ELR (cell line): ENCODE data around the gene FIBCD1.

ENCODE experiments used
- DNase-seq: peaks from one replicate; pipeline ENCODE4 v3.0.0-alpha.2; 2015; ENCODE audit warnings: low read depth

The FIBCD1 gene

DNA sequence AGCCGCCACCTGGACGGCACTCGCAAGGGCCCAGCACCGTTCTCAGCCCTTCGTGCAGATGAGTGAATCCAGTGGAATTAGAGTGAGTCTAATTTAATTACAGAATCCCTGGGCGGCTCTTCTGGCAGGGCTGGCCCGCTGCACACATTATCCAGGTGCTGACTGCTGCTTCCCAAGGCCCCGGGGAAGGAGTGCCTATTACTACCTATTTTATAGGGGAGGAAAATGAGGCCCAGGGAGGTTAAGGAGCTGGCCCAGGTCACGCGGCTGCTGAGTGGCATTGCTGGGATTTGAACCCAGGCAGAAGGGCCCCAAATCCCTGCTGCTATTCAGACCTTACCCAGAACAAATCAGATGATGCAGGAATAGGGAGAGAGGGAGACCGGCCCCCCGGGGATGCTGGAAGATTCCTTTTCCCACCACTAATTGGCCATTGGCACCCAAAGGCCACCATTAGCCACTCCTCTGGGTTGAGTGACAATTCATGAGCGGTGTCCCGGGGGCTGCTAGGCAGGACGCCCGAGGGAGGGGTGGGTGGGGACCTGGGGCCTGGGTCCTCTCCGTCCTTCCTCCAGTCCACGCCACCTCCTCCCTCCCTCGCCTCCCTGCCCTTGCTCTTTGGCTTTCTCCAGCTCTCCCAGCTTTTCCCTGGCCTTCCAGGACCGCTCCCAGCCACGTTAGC, 32.2 kb downstream of the FIBCD1 start:
- DNase-seq: no peak

DNA sequence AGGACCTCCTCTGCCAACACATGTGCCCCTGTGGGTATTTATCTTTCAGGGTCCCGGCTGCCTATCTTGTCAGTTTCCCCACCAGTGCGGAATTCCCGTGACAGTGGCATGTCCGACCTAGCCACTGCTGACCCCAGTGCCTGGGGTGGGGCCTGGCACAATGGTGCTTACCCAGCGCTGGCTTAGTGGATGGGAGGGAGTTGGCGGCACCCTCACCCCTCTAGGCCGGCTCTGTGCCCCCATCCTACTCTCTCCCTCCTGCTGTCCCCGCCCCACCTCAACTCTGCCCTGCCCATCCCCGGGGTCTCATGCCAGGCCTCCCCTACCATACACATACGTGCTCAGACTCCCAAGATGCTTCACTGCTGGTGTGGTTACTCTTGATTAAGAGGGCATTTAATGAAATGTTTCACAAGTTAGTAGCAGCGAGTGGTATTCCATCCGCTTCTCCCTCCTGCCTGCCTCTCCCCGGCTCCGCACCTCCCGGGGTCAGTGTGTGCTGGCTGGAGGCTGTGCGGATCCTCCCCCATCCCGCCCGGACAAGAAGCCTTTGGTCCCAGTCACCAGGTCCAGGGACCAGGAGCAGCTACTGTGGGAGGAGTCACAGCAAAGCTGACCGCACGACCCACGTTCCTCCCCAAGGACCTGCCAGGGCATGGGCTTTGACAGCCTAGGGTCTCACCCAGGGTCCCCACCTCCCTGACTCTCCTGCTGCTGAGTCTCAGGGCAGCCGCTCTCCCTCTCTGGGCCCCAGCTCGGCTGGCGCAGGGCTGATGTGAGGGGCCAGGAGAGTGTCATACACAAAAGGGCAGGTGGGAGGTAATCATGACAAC, 32.9 kb downstream of the FIBCD1 start:
- DNase-seq: no peak

DNA sequence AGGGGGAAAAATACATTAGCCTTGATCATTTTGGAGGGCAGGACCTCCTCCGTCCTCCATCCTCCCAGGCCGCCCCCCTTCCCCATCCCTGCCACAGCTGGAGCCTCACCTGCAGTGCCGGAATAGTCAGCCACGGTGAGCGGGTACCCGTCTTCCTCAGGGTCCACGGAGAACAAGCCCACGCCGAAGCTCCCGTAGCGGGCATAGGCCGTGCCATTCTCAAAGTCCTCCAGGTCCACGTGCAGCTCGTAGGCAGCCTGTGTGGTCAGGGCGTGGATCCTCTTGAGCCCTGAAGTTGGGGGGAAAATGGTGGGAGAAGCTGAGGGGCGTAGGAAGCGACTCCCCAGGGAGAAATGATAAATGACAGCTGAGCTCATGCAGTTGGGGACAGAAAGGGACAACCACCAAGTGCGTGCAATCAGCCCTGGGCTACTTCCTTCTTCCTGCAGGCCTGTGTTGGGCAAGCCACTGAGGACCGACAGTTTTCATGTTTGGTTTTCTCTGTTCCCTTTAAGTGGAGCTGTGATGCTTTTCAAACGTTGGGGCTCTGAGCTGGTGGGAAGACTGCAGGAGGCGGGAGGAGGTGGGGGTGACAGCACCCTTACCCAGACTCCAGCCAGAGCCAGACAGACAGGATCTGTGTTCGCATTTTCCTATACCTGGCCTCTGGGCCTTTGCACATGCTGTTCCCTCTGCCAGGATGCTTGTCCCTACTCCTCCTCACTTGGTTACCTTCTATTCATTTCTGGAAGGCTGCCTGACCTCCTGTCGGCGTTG, 33.7 kb downstream of the FIBCD1 start:
- no peak for DNase-seq

DNA sequence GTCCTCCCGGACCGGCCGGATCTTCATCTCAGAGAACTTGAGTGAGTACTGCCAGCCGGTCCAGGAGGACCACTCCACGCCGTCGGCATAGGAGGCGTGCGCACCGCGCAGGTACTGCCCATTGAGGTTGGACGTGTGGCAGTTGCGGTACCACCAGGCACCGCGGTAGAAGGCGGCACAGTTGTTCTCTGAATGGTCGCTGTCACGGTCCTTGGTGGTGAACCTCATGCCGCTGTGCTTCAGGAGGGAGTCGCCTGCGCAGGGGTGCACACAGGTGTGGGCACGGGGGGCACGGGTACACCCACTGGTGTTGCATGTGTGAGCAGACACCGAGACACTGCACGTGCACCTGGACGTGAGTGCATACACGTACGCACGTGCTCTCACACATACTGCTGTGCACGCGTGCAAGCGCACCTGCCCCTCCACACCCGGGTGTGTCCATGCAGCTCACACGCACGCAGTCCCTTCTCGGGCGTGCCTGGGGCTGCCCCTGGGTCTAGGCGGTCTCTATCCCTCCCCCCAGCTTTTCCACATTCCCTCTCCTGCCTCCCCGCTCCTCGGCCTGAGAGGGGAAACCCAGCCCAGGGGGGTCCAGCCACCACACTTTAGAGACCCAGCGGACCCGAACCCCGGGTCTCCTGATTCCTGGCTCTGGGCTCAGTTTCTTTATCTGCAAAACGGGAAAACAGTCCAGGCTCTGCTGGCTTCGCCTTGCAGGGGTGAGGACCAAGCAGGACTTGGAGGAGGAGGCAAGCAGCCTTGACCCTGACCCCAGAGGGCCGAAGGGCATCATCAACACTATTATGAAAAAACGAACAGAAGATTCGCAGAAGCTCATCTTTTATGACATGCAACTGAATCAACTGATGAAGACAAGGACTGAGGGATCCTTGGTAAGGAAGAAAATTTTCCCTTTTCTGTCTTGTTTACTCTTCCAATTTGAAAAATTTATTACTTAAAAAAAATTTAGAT, 34.7 kb downstream of the FIBCD1 start:
- no peak for DNase-seq

DNA sequence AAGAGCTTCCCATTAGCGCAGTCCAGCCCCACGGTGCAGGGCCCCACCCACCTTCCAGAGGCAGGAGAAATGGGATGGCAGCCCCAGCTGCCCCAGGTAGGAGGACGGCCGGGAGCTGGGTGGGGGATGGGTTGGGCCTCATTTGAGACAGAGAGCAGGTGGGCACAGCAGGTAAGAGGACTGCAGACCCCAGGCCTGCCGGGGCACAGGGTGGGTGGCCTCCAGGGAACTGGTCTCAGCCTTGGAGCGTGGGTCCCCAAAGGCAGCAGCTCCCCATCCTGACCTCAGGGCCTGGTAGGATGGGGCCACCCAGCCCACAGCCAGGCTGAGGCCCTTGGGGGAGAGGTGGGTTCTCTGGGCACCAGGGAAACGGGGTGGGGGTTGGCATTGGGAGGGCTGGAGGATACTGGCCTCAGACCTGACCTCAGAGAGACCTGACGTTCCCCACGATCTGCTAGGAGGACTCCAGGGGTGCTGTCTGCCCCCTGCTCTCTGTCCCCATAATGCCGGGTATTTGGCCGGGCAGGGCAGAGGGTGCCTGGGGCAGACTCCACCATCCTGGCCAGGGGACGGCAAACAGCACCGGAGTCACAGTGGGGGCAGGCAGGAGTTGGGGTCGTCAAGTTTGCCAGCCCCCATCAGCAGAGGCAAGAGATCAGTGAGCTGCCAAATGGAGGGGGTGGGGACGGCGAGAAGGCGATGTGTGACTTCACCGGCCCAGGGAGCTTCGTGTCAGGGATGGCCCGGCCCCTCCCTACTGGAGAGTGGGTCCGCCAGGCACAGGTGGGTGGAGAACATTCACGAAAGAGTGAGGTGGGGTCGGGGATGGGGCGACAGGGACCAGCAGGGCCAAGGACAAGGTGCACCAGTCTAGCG, 35.6 kb downstream of the FIBCD1 start:
- no peak for DNase-seq

DNA sequence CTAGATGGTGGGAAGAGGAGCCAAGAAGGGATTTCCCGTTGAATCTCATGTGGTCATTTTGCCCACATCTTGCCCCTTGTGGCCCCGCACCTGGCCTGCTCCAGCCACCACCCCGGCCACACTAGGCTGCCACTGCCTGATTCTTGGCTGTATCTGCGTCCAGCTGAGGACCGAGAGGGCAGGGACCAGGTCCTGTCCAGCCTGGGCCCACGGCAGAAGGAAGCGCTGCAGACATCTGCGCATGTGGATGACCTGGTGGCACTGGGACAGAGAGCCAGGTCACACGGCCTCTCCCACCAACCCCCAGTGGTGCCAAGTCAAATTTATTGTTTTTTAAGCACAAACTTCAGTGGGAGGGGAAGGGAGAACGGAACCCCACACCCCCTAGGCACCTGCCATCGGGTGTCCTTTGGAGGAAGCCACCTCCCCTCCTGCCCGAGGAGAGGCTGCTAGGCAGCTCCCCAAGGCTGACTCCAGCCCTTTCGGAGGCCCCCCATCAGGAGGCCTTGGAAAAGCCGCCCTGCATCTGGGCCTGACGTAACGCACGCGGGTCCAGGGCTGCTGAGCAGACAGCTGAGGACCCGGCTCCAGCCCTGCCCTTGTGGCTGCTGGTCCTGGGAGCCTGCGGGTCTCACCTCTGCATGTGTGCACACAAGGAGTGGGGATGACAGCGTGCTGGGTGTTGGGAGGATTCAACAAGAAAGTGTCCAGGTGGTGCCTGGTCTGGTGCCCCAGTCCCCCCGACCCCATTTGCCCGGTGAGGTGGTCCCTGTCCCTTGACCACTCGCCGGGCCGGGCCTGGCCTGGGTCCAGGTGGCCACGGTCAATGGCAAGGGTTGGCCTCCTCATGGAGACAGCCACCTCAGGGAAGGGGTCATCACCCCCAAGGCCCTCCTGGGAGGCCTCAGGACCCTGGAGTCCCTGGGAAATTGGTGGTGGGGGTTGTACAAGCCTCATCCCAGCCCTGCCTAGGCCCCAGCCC, 36.6 kb downstream of the FIBCD1 start:
- no peak for DNase-seq

DNA sequence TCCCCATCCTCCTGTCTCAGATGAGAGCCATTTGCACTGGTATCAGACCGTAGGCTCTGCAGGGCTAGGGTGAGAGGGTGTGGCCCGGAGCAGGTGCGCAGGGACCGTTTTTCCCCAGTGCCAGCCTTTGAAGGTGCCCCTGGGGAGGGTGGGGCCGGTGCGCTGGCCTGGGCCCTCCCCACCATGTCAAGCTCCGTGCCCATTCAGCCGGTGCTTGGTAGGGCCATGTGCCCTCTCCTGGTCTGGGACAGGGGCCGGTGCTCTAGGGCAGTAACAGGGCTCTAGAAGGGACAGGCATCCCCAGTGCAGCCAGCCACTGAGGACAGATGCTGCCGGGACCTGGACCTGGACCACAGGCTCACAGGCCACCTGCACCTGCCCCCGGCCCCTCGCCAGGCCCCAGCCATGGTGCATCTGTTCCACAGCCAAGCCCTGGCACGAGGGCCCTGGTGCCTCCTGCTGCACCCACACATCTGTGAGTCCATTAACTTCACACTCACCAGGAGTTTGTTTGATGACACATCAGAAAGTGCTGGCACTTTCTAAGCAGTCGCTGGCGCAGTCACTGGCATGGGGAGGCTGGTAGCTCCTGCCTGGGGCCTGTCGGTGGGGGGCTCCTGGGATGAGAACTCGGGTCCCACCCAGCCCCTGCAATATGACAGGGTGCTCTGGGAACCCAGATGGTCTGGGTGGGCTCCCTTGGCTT, 37.4 kb downstream of the FIBCD1 start:
- peak; percentile 17 for DNase-seq

DNA sequence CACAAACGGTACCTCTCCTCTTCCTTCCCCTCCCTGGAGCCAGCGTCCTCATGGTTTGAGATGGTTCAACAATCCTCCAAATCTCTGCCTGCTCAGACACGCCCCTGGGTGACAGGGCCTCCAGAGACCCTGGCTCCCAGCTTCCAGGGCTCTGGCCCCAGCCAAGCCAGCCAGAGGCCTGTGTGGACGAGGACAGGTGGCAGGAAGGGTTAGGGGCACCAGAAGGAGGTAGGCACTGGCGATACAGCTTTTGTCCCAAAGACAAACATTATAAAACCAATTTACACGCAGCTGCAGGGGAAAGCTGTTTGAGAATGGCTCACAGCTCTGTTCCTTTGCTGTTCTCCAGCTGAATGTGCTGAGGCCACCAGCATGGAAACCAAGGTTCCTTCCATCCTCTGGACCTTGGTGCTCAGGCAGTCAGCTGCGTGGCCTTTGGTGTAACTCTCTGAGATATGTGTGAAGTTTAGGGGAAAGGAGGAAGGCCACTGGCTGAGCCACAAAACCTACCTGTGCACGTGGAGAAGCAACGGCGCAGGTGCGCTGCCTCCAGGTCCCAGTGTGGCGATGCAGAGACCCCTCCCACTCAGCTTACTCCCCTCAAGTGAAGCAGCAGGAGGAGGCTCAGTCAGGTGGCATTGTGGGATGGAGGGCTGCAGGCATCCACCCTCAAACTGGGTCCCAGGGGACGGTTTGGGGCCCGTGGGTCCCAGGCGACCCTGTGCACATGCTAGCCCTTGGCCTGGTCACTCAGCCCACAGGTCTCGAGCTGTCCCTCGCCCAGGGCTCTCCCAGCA, 38.1 kb downstream of the FIBCD1 start:
- no peak for DNase-seq

DNA sequence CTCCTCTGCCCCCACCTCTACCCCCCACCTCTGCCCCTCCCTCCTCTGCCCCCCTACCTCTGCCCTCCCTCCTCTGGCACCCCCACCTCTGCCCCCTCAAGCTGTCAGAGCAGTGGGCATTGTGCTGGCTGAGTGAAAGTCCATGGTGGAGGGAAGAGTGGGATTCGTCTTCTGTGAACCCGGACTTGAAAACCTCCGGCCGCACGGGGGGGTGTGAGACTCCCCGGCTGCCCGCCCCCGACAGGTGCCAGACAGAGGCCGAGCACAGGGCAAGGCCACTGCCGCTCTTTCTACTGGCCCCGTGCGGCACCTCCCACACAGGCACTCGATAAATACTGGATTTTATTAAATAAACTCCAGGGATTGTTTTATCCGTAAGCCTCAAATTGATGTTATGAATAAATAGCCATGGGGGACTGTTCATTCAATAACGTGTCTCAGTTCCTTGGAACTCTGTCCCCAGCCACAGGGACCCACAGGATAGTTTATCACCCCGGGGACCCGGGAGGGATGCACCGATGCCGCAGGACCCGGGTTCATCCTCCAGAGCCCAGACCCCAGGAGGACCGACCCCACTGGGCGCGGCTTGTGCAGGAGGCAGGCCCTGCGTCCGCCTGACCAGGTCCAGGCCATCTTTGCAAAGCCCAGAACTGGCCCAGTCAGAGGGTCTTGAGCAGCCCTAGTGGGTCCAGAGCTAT, 39.8 kb downstream of the FIBCD1 start:
- no peak for DNase-seq

DNA sequence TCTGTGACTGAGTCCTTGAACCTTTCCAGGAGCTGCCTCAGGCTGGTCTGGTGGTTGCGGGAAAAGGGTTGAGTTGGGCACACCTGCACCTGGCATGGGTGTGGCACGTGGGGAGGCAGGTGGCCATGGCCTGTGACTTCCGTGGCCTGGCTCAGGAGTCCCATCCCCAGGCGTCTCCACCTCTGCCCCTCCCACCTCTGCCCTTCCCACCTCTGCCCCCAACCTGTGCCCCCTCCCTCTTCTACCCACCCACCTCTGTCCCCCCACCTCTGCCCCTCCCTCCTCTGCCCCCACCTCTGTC, 40.5 kb downstream of the FIBCD1 start:
- DNase-seq: no peak

DNA sequence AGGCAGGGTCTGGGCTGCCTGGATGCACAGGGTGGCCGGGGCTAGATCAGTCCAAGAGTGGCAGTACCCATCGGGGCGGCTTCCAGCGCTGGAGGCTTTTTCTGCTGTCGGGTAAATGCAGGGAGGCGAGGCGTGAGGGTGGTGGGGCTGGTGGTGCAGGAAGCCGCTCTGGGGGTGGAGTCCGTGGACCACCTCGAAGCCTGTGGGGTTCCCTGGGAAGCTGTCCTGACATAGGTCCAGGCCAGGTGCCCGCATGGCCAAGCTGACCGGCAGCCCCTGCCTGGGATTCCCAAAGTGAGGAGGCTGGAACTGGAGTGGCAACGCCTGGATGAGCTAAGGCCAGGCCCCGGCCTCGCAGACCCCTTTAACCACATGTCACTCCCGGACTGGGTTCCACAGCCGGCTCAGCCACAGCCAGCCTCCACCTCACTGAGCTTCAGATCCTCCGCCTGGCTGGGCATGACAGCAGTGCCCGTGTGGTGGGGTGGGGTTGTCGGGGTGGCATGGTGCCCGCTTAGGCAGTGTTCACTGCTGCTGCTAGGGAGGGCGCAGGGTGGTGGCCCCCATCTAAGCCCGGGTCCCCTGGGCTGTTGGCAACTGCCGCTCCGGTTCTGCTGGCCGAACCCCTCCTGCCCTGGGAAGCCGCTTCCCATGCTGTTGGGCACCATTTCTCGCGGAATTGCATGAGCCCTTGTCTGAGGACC, 41.0 kb downstream of the FIBCD1 start:
- DNase-seq: no peak

DNA sequence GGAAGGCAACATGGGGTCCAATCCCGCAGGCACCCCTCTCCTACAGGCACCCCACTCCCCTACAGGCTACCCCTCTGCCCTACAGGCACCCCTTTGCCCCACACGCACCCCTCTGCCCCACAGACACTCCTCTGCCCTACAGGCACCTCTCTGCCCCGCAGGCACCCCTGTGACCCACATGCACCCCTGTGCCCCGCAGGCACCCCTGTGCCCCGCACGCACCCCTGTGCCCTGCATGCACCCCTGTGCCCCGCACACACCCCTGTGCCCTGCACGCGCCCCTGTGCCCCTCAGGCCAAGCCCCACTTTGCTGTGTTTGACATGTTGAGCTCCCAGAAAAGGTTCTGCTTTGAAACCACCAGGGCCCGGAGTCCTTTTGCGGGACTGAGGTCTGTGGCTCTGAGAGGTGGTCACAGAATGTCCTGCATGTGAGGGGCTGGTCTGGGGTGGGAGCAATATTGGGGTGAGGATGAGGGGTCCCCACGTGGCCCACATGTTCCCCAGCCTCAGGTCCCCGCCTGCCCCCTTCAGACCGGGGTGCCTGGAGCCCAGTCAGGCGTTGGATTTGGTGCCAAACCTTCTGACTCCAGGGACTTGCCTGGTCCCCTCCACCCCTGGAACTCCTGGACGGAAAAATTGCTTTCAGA, 41.8 kb downstream of the FIBCD1 start:
- DNase-seq: no peak

DNA sequence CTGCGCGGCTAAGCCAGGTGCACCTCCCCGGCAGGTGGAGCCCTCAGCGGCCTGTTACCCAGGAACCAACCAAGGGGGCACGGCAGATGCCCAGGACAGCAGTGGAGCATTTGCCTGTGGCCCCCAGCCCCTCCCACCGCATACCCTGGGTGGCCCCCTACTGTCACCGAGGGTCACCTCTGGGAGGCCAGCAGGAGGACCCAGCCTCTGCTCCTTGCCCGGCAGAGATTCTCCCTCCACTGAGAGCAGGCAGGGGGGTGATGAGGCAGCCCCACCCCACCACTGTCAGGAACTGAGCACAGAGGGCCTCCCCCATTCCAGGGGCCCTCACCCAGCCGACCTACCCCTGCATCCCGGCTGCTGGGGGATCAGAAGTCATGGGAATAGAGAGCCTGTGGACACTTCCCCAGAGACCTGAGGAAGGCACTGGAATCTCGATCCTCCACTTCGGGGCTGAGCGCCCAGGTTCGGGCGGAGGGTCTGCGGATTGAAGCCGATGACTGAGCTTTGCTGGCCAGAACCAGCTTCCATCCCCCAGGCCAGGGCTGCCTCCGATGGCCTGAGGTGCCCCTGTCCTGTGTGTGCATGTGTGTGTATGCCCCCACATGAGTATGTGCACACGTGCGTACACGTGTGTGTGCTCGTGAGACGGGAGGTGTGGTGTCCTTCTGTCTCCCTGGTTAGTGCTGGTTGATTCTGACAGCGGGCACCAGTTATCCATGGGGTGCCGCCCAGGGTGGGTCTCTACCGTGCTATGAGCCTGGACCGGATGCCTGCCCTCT, 42.6 kb downstream of the FIBCD1 start, which contains the start of gene QRFP:
QRFP (minus strand) TSS at position 580 of the 782 bp plus-strand sequence. CDS start 2,974 bp downstream, outside the sequence.
- DNase-seq: no peak

DNA sequence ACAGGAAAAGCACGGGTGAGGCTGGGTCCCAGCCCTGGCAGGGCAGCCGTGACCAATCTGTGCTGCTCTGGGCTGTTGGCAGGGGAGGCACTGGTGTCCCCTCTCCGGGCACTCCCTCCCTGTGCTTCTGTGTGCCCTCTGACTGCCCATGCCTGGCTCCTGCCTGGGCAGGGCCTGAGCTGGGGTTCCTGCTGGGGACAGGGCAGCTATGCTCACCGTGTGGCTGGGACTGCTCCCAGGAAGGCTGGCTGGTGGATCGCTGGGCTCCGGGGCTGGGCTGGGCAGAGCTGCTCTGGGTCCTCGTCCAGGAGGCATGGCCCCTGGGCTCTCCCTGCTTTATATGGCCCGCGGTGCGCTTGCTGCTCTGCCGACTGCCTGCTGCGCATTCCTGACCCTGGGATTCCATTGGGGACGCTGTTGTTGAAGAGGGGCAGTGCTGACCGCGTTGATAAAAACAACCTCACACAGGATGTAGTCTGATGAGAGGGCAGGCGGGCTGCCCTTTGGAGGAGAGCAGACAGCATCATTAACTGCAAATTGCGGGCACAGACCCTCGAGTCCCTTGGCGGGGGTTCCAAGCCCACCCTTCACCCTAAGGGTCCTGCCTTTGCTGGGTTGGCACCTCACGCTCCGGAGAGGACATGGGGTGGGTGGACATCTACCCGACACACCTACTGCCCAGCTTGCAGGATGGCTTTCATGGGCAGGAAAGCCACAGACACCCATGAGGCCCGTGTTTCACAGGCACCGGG, 43.4 kb downstream of the FIBCD1 start:
- DNase-seq: no peak

DNA sequence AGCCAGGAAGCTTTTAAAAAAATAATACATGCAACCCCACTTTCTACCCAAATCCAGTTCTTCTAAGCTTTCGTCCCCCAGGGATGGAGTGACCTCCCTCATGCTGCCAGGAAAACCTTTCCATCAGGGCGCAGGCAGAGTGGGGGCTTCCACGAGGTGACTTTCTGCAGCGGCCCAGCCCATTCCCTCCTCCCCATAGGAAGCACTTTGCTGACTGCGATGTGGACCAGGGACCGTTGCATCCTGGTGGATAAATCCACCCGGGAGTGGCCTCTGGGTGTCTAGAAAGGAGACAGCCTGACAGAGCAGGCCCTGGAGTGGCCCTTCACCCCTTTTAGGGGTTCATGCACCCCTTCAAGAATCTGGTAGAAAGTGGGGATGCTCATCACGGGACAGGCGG, 44.0 kb downstream of the FIBCD1 start:
- DNase-seq: no peak
